HepG2 (cell line): ENCODE measurements around the gene CD101.

Source experiments
- CTCF ChIP-seq: sonication (generic); formaldehyde crosslinking; IDR thresholded peaks from 2 replicates; pipeline ENCODE4 v1.5.0; 2020; ENCODE audit warnings: mild to moderate bottlenecking, missing genetic modification reagents, moderate library complexity
- EP300 ChIP-seq, 3 experiments: sonication (generic) in 1 of 3; formaldehyde crosslinking in 1 of 3; IDR thresholded peaks; 2 replicates each; pipeline versions ENCODE4 v1.5.1 to v1.6.1; 2011 to 2020; ENCODE audit warnings: low read depth in 2 of 3, low read length in 2 of 3, borderline replicate concordance in 1 of 3, improper control_type of control experiment in 1 of 3, mild to moderate bottlenecking in 1 of 3, missing genetic modification reagents in 1 of 3, moderate library complexity in 1 of 3
- HDAC1 ChIP-seq: sonication (generic); formaldehyde crosslinking; IDR thresholded peaks from 2 replicates; pipeline ENCODE4 v1.5.1; 2020; ENCODE audit warnings: mild to moderate bottlenecking, missing genetic modification reagents
- HNF1A ChIP-seq, 2 experiments: sonication (generic) in 1 of 2; formaldehyde crosslinking in 1 of 2; IDR thresholded peaks; 2 replicates each; pipeline versions ENCODE4 v1.4.0 to v1.6.1; 2016 to 2020; ENCODE audit warnings: borderline replicate concordance in 1 of 2, low read depth in 1 of 2, mild to moderate bottlenecking in 1 of 2, missing genetic modification reagents in 1 of 2
- KDM1A ChIP-seq: IDR thresholded peaks from 2 replicates; pipeline ENCODE4 v1.6.1; 2016; ENCODE audit warnings: missing compliant biosample characterization
- RCOR2 ChIP-seq: IDR thresholded peaks from 2 replicates; pipeline ENCODE4 v1.6.1; 2016; ENCODE audit warnings: missing biosample characterization, missing genetic modification reagents
- ZNF274 ChIP-seq: sonication (generic); formaldehyde crosslinking; IDR thresholded peaks from 2 replicates; pipeline ENCODE4 v1.5.1; 2020; ENCODE audit warnings: mild to moderate bottlenecking, missing genetic modification reagents
- ZNF317 ChIP-seq: sonication (generic); formaldehyde crosslinking; IDR thresholded peaks from 2 replicates; pipeline ENCODE4 v1.5.0; 2020; ENCODE audit warnings: mild to moderate bottlenecking, missing genetic modification reagents
- TF ChIP-seq, protein P1 (sequence below), 2 experiments: sonication (generic) in 1 of 2; formaldehyde crosslinking in 1 of 2; IDR thresholded peaks; 2 replicates each; pipeline versions ENCODE4 v1.5.1 to v1.6.1; 2011 to 2020; ENCODE audit warnings: borderline replicate concordance in 1 of 2, low read depth in 1 of 2, low read length in 1 of 2, mild to moderate bottlenecking in 1 of 2, missing genetic modification reagents in 1 of 2, moderate library complexity in 1 of 2

DNA sequence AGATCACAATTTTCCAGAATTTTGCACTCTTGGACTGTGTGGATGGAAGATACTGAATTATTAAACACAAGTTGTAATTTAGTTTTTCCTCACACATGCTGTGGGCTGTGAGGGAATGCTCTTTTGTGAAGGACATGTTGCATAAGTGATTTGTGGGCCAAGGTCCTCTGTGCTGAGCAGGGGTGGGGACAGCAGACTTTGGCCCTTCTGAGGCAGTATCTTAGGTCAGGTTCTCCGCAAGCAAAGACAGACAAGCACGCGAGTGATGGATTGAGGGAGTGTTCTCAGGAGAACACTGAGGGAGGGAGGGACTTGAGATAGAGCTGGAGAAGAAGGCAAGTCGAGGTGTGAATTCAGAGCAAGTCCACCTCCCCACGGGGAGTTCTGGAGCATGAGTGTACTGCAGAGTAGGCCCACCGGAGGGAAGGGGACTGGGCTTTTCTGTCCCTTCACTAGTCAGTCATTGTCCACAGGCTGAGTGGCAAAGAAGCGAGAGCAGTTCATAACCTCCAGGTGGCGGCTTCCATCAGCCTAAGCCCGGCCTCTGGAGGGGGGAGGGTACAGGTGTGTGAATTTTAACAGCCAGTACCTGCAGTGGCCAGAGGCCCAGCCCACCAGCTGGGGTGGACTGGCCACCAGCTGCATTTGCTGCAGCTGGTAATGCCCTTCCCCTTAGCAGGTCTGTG lies 19.1 kb upstream of the CD101 start:
- TF ChIP-seq RCOR2 (no peak), ZNF317 (CRISPR knock-in tag) (no peak), HNF1A (IDR thresholded peaks at IDR 0.05; ENCODE audit: low read depth) (no peak), HNF1A (CRISPR knock-in tag; IDR thresholded peaks at IDR 0.05; ENCODE audit: borderline replicate concordance) (no peak), ZNF274 (CRISPR knock-in tag) (no peak), CTCF (CRISPR knock-in tag) (no peak), KDM1A (peak; percentile 66; the same call in 1 of the 2 replicates), EP300 (IDR thresholded peaks at IDR 0.05; ENCODE audit: low read depth in 2 of 2, low read length in 2 of 2) (0 out of 4 replicates have a peak, but pooled peaks of 1 of the 2 experiments have one; percentile 42), EP300 (CRISPR knock-in tag; IDR thresholded peaks at IDR 0.05; ENCODE audit: borderline replicate concordance) (no peak), HDAC1 (0 out of 2 replicates have a peak, but pooled peaks have one; percentile 35)
- TF ChIP-seq, protein P1, sequence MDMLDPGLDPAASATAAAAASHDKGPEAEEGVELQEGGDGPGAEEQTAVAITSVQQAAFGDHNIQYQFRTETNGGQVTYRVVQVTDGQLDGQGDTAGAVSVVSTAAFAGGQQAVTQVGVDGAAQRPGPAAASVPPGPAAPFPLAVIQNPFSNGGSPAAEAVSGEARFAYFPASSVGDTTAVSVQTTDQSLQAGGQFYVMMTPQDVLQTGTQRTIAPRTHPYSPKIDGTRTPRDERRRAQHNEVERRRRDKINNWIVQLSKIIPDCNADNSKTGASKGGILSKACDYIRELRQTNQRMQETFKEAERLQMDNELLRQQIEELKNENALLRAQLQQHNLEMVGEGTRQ (IDR thresholded peaks at IDR 0.05; ENCODE audit: low read depth, low read length): no peak
- TF ChIP-seq, protein P1 (CRISPR knock-in tag; IDR thresholded peaks at IDR 0.05; ENCODE audit: borderline replicate concordance): no peak
